Head of caudate nucleus (tissue), 42 donors: ENCODE measurements around the gene SLC6A13.
"Not testable (repeated sequence)": the region's sequence is repeated elsewhere in the genome, so short reads cannot be mapped to it uniquely, and the experiment has no call there.

Source experiments
- DNase-seq, 42 donors: peaks; one replicate each; pipeline versions ENCODE4 v3.0.0 to v3.0.0-alpha.2; 2020 to 2021; ENCODE audit warnings: mixed read lengths in 7 of 42
- intact Hi-C: fragments of 100-400 bp; cut with DNase I; formaldehyde crosslinking; loops from one replicate; pipeline ENCODE4 v1.15.0; 2022

SLC6A13 gene

GRCh38 chr12:220946-221550 lies 41.6 kb downstream of the SLC6A13 start:
- intact Hi-C loops = no loop called here
- no peak for DNase-seq

- intact Hi-C loops = no loop called here
- DNase-seq = no peak
These were observed 42.1 kb downstream of the SLC6A13 start for GRCh38 chr12:220491-220890.

GRCh38 chr12:219891-220352 lies 42.7 kb downstream of the SLC6A13 start:
- DNase-seq = peak; percentile 51 to 94 (median 82)
- intact Hi-C loops = no loop called here

GRCh38 chr12:218728-219590 lies 43.7 kb downstream of the SLC6A13 start:
- intact Hi-C loops = no loop called here
- DNase-seq = no peak

- intact Hi-C loops = no loop called here
- DNase-seq = no peak
These were observed 44.4 kb downstream of the SLC6A13 start for GRCh38 chr12:218221-218620.

- DNase-seq, intact Hi-C loops: not testable (repeated sequence)
These were observed 45.6 kb downstream of the SLC6A13 start for GRCh38 chr12:217029-217428.

GRCh38 chr12:215116-215515 lies 47.5 kb downstream of the SLC6A13 start:
- intact Hi-C loops = no loop called here
- no peak for DNase-seq

GRCh38 chr12:214003-214741 lies 48.5 kb downstream of the SLC6A13 start, which contains the start of gene SLC6A12:
Gene SLC6A12 (minus strand): TSS chr12:214157. CDS start chr12:209986, 4,171 bp downstream.
- no peak for DNase-seq

GRCh38 chr12:213527-213932 lies 49.1 kb downstream of the SLC6A13 start:
- DNase-seq = no peak
- intact Hi-C loops = no loop called here

More at GRCh38 chr12:214003-214741, 48.5 kb downstream of the SLC6A13 start, which contains the start of gene SLC6A12:
- intact Hi-C loops = no loop called here

- intact Hi-C loops = no loop called here
- no peak for DNase-seq
These were observed 49.7 kb downstream of the SLC6A13 start for GRCh38 chr12:212715-213526.

- intact Hi-C loops = no loop called here
- DNase-seq = no peak
These were observed 50.3 kb downstream of the SLC6A13 start for GRCh38 chr12:212415-212714.

- DNase-seq = no peak
- intact Hi-C loops = no loop called here
These were observed 50.8 kb downstream of the SLC6A13 start for GRCh38 chr12:211639-212414.

- DNase-seq = no peak
- intact Hi-C loops = no loop called here
These were observed 51.5 kb downstream of the SLC6A13 start for GRCh38 chr12:211142-211465.

- intact Hi-C loops = no loop called here
- DNase-seq = no peak
These were observed 52.1 kb downstream of the SLC6A13 start for GRCh38 chr12:210277-211141.

- no peak for DNase-seq
- intact Hi-C loops = no loop called here
These were observed 52.8 kb downstream of the SLC6A13 start for GRCh38 chr12:209851-210250.

- no peak for DNase-seq
- intact Hi-C loops = no loop called here
These were observed 53.4 kb downstream of the SLC6A13 start for GRCh38 chr12:209246-209645.

- no peak for DNase-seq
- intact Hi-C loops = no loop called here
These were observed 53.8 kb downstream of the SLC6A13 start for GRCh38 chr12:208813-209212.

- intact Hi-C loops = no loop called here
- no peak for DNase-seq
These were observed 54.8 kb downstream of the SLC6A13 start for GRCh38 chr12:207804-208203.
